B cell (primary cell): ENCODE results near the gene TRPM2.

ENCODE experiments used
- EZH2 ChIP-seq: IDR thresholded peaks from 2 replicates; pipeline ENCODE4 v1.6.1; 2012; ENCODE audit warnings: borderline replicate concordance, low read depth, mild to moderate bottlenecking, moderate library complexity, low read length; ENCODE audit not compliant: insufficient read depth, poor library complexity, severe bottlenecking
- TF ChIP-seq, protein P1 (sequence below): fragments of 200-600 bp; IDR thresholded peaks from one replicate; pipeline ENCODE4 v1.8.0; 2022; ENCODE audit warnings: antibody characterized with exemption, mild to moderate bottlenecking

DNA sequence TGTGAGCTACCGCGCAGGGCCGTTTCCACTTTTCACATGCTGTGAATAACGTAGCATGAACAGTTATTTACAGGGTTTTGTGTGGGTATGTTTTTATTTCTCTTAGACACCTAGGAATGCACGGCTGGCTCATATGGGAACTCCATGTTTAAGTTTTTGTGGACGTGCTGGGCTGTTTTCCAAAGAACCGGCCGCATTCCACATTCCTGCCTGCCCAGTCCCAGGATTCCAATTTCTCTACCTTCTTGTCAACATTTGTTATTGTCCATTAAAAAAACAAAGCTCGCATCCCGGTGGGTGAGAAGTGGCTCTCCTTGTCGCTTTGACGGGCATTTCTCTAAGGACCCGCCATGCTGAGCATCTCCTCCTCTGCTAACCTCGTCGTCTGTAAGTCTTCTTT is 54.8 kb downstream of the TRPM2 start:
- TF ChIP-seq, protein P1, sequence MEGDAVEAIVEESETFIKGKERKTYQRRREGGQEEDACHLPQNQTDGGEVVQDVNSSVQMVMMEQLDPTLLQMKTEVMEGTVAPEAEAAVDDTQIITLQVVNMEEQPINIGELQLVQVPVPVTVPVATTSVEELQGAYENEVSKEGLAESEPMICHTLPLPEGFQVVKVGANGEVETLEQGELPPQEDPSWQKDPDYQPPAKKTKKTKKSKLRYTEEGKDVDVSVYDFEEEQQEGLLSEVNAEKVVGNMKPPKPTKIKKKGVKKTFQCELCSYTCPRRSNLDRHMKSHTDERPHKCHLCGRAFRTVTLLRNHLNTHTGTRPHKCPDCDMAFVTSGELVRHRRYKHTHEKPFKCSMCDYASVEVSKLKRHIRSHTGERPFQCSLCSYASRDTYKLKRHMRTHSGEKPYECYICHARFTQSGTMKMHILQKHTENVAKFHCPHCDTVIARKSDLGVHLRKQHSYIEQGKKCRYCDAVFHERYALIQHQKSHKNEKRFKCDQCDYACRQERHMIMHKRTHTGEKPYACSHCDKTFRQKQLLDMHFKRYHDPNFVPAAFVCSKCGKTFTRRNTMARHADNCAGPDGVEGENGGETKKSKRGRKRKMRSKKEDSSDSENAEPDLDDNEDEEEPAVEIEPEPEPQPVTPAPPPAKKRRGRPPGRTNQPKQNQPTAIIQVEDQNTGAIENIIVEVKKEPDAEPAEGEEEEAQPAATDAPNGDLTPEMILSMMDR = no peak
- no peak for TF ChIP-seq EZH2
